Upper lobe of left lung (tissue), 6 donors: ENCODE results near the gene STX2. TPM values are rescaled to one million over a fixed set of nuclear protein-coding genes. Genes with fewer than 3 reads are reported as not detected.
"Not testable (repeated sequence)": the region's sequence is repeated elsewhere in the genome, so short reads cannot be mapped to it uniquely, and the experiment has no call there.

Experiments
- ATAC-seq, 2 donors: fragments of 200-7000 bp; cut with Tn5 transposase; one replicate each; pipeline ENCODE4 v1.9.1; 2022; ENCODE audit warnings: mild to moderate bottlenecking in 2 of 2, moderate library complexity in 2 of 2; ENCODE audit not compliant: low FRiP score in 2 of 2
- DNase-seq, 2 donors: peaks; one replicate each; pipeline ENCODE4 v3.0.0-alpha.2; 2019 to 2020
- H3K27ac ChIP-seq, 4 donors: fragments of 200-600 bp; sonication (generic); one replicate each; pipeline ENCODE4 v1.5.1; 2016 to 2019
- H3K27me3 ChIP-seq, 4 donors: fragments of 200-600 bp; sonication (generic); one replicate each; pipeline ENCODE4 v1.5.1; 2017 to 2019
- H3K36me3 ChIP-seq, 4 donors: fragments of 200-600 bp; sonication (generic); one replicate each; pipeline ENCODE4 v1.5.1; 2016 to 2019
- H3K4me1 ChIP-seq, 4 donors: fragments of 200-600 bp; sonication (generic); one replicate each; pipeline ENCODE4 v1.5.1; 2018 to 2019
- H3K4me3 ChIP-seq, 4 donors: fragments of 200-600 bp; sonication (generic); one replicate each; pipeline ENCODE4 v1.5.1; 2017 to 2019; ENCODE audit warnings: mild to moderate bottlenecking in 2 of 4, moderate library complexity in 1 of 4
- H3K9me3 ChIP-seq, 4 donors: fragments of 200-600 bp; sonication (generic); one replicate each; pipeline ENCODE4 v1.5.1; 2018 to 2019
- EP300 ChIP-seq, 4 donors: sonication (generic); formaldehyde crosslinking; IDR thresholded peaks; one replicate each; pipeline ENCODE4 v1.5.1; 2017; ENCODE audit warnings: antibody characterized with exemption in 4 of 4, control low read depth in 2 of 4
- POLR2A ChIP-seq, 4 donors: fragments of 450-650 bp; IDR thresholded peaks; one replicate each; pipeline ENCODE4 v1.5.1; 2016 to 2017; ENCODE audit warnings: antibody characterized with exemption in 4 of 4, mild to moderate bottlenecking in 2 of 4
- POLR2AphosphoS5 ChIP-seq, 2 donors: sonication (generic); formaldehyde crosslinking; IDR thresholded peaks; one replicate each; pipeline ENCODE4 v1.5.1; 2017; ENCODE audit warnings: antibody characterized with exemption in 2 of 2
- WGBS, 2 donors: methylation state at CpG; one replicate each; pipeline ENCODE4 v1.1.5; 2017 to 2018; 5-methylcytosine and 5-hydroxymethylcytosine counted together
- total RNA-seq, 6 donors: library from RNA; depleted of rRNA in 4 of 6; stranded (reverse); fragments of >200 nt in 4 of 6; gene quantifications; one replicate each; pipeline versions ENCODE4 v1.1.0 to v1.2.1, GENCODE V29; 2016 to 2021
- TF ChIP-seq, protein P1 (sequence below), 6 experiments: fragments of 450-650 bp in 4 of 6; fragments of 200-600 bp in 2 of 6; sonication (generic) in 2 of 6; IDR thresholded peaks; one replicate each; pipeline ENCODE4 v1.5.1; 2016 to 2019; ENCODE audit warnings: antibody characterized with exemption in 6 of 6
- donor health status: DM: no; HTN: no; CAD: no; lungs with moderate emphysema.
- donor health status: DM: no; HTN: yes; CAD: no; lungs with severe emphysema.

The STX2 gene
- total RNA-seq, 6 donors from 2014 or later: 12.4 to 113 (median 27.0) TPM

GRCh38 chr12:130787041-130787440 lies 52.0 kb downstream of the STX2 start:
- Histone ChIP-seq H3K36me3 (peaks cover 0 to 74% (median 17%) of the 10 kb centered on the region in 4 donors), H3K4me3 (no peak overlapping the region), H3K4me1 (no peaks in the 10 kb centered on the region), H3K27ac (no peak overlapping the region), H3K27me3 (no peaks in the 10 kb centered on the region), H3K9me3 (peaks cover 4 to 12% (median 10%) of the 10 kb centered on the region in 4 donors)
- 93% methylated on average over 2 to 9 of the region's 10 CpGs for WGBS, 2 donors
- TF ChIP-seq POLR2AphosphoS5 (IDR thresholded peaks at IDR 0.05) (no peak), EP300 (IDR thresholded peaks at IDR 0.05) (no peak)
- TF ChIP-seq, protein P1, sequence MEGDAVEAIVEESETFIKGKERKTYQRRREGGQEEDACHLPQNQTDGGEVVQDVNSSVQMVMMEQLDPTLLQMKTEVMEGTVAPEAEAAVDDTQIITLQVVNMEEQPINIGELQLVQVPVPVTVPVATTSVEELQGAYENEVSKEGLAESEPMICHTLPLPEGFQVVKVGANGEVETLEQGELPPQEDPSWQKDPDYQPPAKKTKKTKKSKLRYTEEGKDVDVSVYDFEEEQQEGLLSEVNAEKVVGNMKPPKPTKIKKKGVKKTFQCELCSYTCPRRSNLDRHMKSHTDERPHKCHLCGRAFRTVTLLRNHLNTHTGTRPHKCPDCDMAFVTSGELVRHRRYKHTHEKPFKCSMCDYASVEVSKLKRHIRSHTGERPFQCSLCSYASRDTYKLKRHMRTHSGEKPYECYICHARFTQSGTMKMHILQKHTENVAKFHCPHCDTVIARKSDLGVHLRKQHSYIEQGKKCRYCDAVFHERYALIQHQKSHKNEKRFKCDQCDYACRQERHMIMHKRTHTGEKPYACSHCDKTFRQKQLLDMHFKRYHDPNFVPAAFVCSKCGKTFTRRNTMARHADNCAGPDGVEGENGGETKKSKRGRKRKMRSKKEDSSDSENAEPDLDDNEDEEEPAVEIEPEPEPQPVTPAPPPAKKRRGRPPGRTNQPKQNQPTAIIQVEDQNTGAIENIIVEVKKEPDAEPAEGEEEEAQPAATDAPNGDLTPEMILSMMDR (IDR thresholded peaks at IDR 0.05): no peak
- ATAC-seq (peak; percentile 6 to 34), DNase-seq (peak in 1 of 2 donors; percentile 48)

GRCh38 chr12:130783110-130783715 lies 55.8 kb downstream of the STX2 start:
- no peak for DNase-seq
- Histone ChIP-seq H3K36me3 (peaks cover 0 to 57% (median 9%) of the 10 kb centered on the region in 4 donors), H3K27ac (no peak overlapping the region), H3K9me3 (peaks cover 4 to 12% (median 10%) of the 10 kb centered on the region in 4 donors), H3K4me1 (no peaks in the 10 kb centered on the region), H3K27me3 (no peaks in the 10 kb centered on the region), H3K4me3 (no peak overlapping the region)
- TF ChIP-seq POLR2A (IDR thresholded peaks at IDR 0.05): no peak
- no peak for TF ChIP-seq POLR2AphosphoS5 (IDR thresholded peaks at IDR 0.05)
- TF ChIP-seq, protein P1 (IDR thresholded peaks at IDR 0.05): no peak
- TF ChIP-seq EP300 (IDR thresholded peaks at IDR 0.05): no peak
- no peak for ATAC-seq
- WGBS, 2 donors: 83 to 84% methylated on average over 18 of the region's 18 CpGs

DNA sequence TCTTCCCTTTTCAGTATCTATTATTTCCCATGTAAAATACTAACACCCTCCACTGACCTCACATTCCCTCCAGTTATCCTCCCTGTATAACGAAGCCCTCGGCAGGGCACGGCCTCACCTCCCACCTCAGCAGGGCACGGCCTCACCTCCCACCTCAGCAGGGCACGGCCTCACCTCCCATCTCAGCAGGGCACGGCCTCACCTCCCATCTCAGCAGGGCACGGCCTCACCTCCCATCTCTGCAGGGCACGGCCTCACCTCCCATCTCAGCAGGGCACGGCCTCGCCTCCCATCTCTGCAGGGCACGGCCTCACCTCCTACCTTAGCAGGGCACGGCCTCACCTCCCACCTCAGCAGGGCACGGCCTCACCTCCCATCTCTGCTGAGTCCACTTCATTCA lies 56.8 kb downstream of the STX2 start:
- not testable (repeated sequence) for ATAC-seq, H3K4me1 ChIP-seq, H3K27me3 ChIP-seq, H3K4me3 ChIP-seq, H3K27ac ChIP-seq
- 90 to 92% methylated on average over 13 of the region's 13 CpGs for WGBS, 2 donors
- H3K9me3 ChIP-seq: peaks cover 4 to 12% (median 10%) of the 10 kb centered on the region in 4 donors
- H3K36me3 ChIP-seq: peaks cover 0 to 47% (median 7%) of the 10 kb centered on the region in 4 donors
- peak in 1 of 2 donors; percentile 69 for DNase-seq

DNA sequence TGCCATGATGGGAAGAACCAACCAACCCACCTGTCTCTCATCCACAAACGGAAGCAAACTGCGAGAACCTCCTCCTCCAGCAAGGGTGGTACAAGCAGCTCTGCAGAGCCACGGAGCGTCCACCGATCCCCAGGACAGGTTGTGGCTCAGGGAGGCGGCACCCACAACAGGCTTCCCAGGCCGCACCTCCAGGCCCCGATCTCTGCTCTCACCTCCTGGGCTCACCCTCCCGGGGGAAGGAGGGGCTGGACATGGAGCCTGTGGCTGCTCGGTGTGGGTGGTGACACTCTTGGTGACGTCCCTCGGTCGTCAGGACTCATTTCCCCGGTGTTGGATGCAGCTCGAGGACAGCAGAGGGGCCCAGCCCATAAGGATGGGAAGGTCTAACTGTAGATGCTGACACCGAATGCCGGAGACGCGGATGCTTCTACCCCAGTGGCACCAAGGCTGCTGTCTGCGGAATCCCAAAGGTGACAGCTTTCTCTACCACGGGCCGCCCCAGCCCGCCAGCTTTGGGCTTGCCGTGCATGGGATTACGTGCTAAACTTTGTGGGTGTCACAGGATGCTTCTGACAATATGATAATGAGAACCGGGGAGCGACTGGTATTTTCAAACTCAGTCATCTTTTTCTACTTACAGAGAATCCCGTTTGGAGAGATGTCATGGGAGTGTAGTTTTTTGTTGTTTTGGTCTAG lies 58.0 kb downstream of the STX2 start:
- DNase-seq: peak in 1 of 2 donors; percentile 59
- H3K36me3 ChIP-seq: peaks cover 0 to 43% (median 7%) of the 10 kb centered on the region in 4 donors
- no peak for TF ChIP-seq POLR2AphosphoS5 (IDR thresholded peaks at IDR 0.05)
- TF ChIP-seq, protein P1 (IDR thresholded peaks at IDR 0.05): no peak
- no peak for TF ChIP-seq EP300 (IDR thresholded peaks at IDR 0.05)
- TF ChIP-seq POLR2A (IDR thresholded peaks at IDR 0.05): no peak
- peaks cover 4 to 12% (median 10%) of the 10 kb centered on the region in 4 donors for H3K9me3 ChIP-seq
- H3K27ac ChIP-seq: no peak overlapping the region
- peaks cover 6 to 10% (median 7%) of the 10 kb centered on the region in 4 donors for H3K4me1 ChIP-seq
- H3K27me3 ChIP-seq: no peaks in the 10 kb centered on the region
- no peak overlapping the region for H3K4me3 ChIP-seq
- ATAC-seq: no peak
- 88 to 92% methylated on average over 14 to 24 of the region's 28 CpGs for WGBS, 2 donors

- Histone ChIP-seq H3K27ac (no peak overlapping the region), H3K4me3 (no peak overlapping the region), H3K9me3 (peaks cover 4 to 9% (median 6%) of the 10 kb centered on the region in 4 donors), H3K36me3 (peaks cover 0 to 39% (median 4%) of the 10 kb centered on the region in 4 donors), H3K4me1 (peaks cover 11 to 14% (median 13%) of the 10 kb centered on the region in 4 donors), H3K27me3 (no peaks in the 10 kb centered on the region)
- no peak for TF ChIP-seq POLR2A (IDR thresholded peaks at IDR 0.05)
- no peak for TF ChIP-seq POLR2AphosphoS5 (IDR thresholded peaks at IDR 0.05)
- DNase-seq (peak in 1 of 2 donors; percentile 65), ATAC-seq (no peak)
- 84 to 92% methylated on average over 10 of the region's 10 CpGs for WGBS, 2 donors
These were observed 58.7 kb downstream of the STX2 start for GRCh38 chr12:130780325-130780724.
